ENCODE measurements around the gene TUBE1.

The TUBE1 gene

GRCh38 chr6:112037783-112038216 lies 49.5 kb downstream of the TUBE1 start:
- H3K9me3 Mint-ChIP-seq = no peaks in the 10 kb centered on the region
- H3K27ac Mint-ChIP-seq = no peak overlapping the region
- peaks cover 10% of the 10 kb centered on the region for H3K4me1 Mint-ChIP-seq (ENCODE audit: low read depth)
- no peaks in the 10 kb centered on the region for H3K27me3 Mint-ChIP-seq
- H3K36me3 Mint-ChIP-seq (ENCODE audit: low read depth) = no peaks in the 10 kb centered on the region
- no peak overlapping the region for H3K4me3 Mint-ChIP-seq
- intact Hi-C loops (cut with micrococcal nuclease) = no loop called here

- Mint-ChIP-seq H3K9me3 (no peaks in the 10 kb centered on the region), H3K27ac (no peak overlapping the region), H3K4me3 (no peak overlapping the region), H3K4me1 (ENCODE audit: low read depth) (peaks cover 4% of the 10 kb centered on the region), H3K36me3 (ENCODE audit: low read depth) (no peaks in the 10 kb centered on the region), H3K27me3 (peaks cover 4% of the 10 kb centered on the region)
- intact Hi-C loops (cut with micrococcal nuclease) = no loop called here
Measured at GRCh38 chr6:112036088-112036637, 51.1 kb downstream of the TUBE1 start.

- H3K27ac Mint-ChIP-seq = no peak overlapping the region
Measured at GRCh38 chr6:112034616-112034995, 52.7 kb downstream of the TUBE1 start.

GRCh38 chr6:112033791-112034615 lies 53.3 kb downstream of the TUBE1 start:
- no peak overlapping the region for H3K27ac Mint-ChIP-seq
- H3K4me3 Mint-ChIP-seq = no peak overlapping the region
- intact Hi-C loops (cut with micrococcal nuclease) = no loop called here
- H3K36me3 Mint-ChIP-seq (ENCODE audit: low read depth) = no peaks in the 10 kb centered on the region
- no peaks in the 10 kb centered on the region for H3K4me1 Mint-ChIP-seq (ENCODE audit: low read depth)
- H3K9me3 Mint-ChIP-seq = no peaks in the 10 kb centered on the region
- H3K27me3 Mint-ChIP-seq = peaks cover 9% of the 10 kb centered on the region

More at GRCh38 chr6:112034616-112034995, 52.7 kb downstream of the TUBE1 start:
- no peaks in the 10 kb centered on the region for H3K9me3 Mint-ChIP-seq
- intact Hi-C loops (cut with micrococcal nuclease) = no loop called here
- H3K27me3 Mint-ChIP-seq = peaks cover 9% of the 10 kb centered on the region
- H3K4me3 Mint-ChIP-seq = no peak overlapping the region
- H3K36me3 Mint-ChIP-seq (ENCODE audit: low read depth) = no peaks in the 10 kb centered on the region
- H3K4me1 Mint-ChIP-seq (ENCODE audit: low read depth) = no peaks in the 10 kb centered on the region

- no peak overlapping the region for H3K27ac Mint-ChIP-seq
- H3K36me3 Mint-ChIP-seq (ENCODE audit: low read depth) = no peaks in the 10 kb centered on the region
- H3K4me3 Mint-ChIP-seq = no peak overlapping the region
- H3K4me1 Mint-ChIP-seq (ENCODE audit: low read depth) = no peaks in the 10 kb centered on the region
- no peaks in the 10 kb centered on the region for H3K9me3 Mint-ChIP-seq
- intact Hi-C loops (cut with micrococcal nuclease) = no loop called here
- peaks cover 9% of the 10 kb centered on the region for H3K27me3 Mint-ChIP-seq
Measured at GRCh38 chr6:112032728-112033127, 54.6 kb downstream of the TUBE1 start.

GRCh38 chr6:112031960-112032359 lies 55.3 kb downstream of the TUBE1 start:
- Mint-ChIP-seq H3K4me3 (no peak overlapping the region), H3K36me3 (ENCODE audit: low read depth) (no peaks in the 10 kb centered on the region), H3K27me3 (peaks cover 9% of the 10 kb centered on the region), H3K4me1 (ENCODE audit: low read depth) (no peaks in the 10 kb centered on the region), H3K27ac (no peak overlapping the region), H3K9me3 (no peaks in the 10 kb centered on the region)
- intact Hi-C loops (cut with micrococcal nuclease) = no loop called here

- Mint-ChIP-seq H3K4me1 (ENCODE audit: low read depth) (no peaks in the 10 kb centered on the region), H3K9me3 (no peaks in the 10 kb centered on the region), H3K27ac (no peak overlapping the region), H3K36me3 (ENCODE audit: low read depth) (no peaks in the 10 kb centered on the region), H3K27me3 (peaks cover 9% of the 10 kb centered on the region), H3K4me3 (no peak overlapping the region)
- intact Hi-C loops (cut with micrococcal nuclease) = no loop called here
Measured at GRCh38 chr6:112030961-112031660, 56.2 kb downstream of the TUBE1 start.

GRCh38 chr6:112030206-112030960 lies 56.9 kb downstream of the TUBE1 start:
- Mint-ChIP-seq H3K36me3 (ENCODE audit: low read depth) (no peaks in the 10 kb centered on the region), H3K27ac (no peak overlapping the region), H3K27me3 (peaks cover 9% of the 10 kb centered on the region), H3K4me3 (no peak overlapping the region), H3K9me3 (no peaks in the 10 kb centered on the region), H3K4me1 (ENCODE audit: low read depth) (no peaks in the 10 kb centered on the region)
- intact Hi-C loops (cut with micrococcal nuclease) = no loop called here

- Mint-ChIP-seq H3K9me3 (no peaks in the 10 kb centered on the region), H3K36me3 (ENCODE audit: low read depth) (no peaks in the 10 kb centered on the region), H3K27me3 (peaks cover 9% of the 10 kb centered on the region), H3K4me3 (no peak overlapping the region), H3K4me1 (ENCODE audit: low read depth) (no peaks in the 10 kb centered on the region), H3K27ac (no peak overlapping the region)
- intact Hi-C loops (cut with micrococcal nuclease) = loop anchor here (1.0 kb wide), 1 partner anchor 319 kb away; no protein-coding TSS in a partner anchor
Measured at GRCh38 chr6:112029045-112029822, 58.0 kb downstream of the TUBE1 start.

- H3K36me3 Mint-ChIP-seq (ENCODE audit: low read depth) = no peaks in the 10 kb centered on the region
- H3K4me1 Mint-ChIP-seq (ENCODE audit: low read depth) = no peaks in the 10 kb centered on the region
- intact Hi-C loops (cut with micrococcal nuclease) = no loop called here
- no peaks in the 10 kb centered on the region for H3K9me3 Mint-ChIP-seq
- H3K27ac Mint-ChIP-seq = no peak overlapping the region
- no peak overlapping the region for H3K4me3 Mint-ChIP-seq
- peaks cover 9% of the 10 kb centered on the region for H3K27me3 Mint-ChIP-seq
Measured at GRCh38 chr6:112027942-112028674, 59.2 kb downstream of the TUBE1 start.

- no peaks in the 10 kb centered on the region for H3K4me1 Mint-ChIP-seq (ENCODE audit: low read depth)
- H3K9me3 Mint-ChIP-seq = no peaks in the 10 kb centered on the region
Measured at GRCh38 chr6:112026933-112027332, 60.3 kb downstream of the TUBE1 start.

GRCh38 chr6:112024464-112024863 lies 62.8 kb downstream of the TUBE1 start:
- Mint-ChIP-seq H3K9me3 (no peaks in the 10 kb centered on the region), H3K4me1 (ENCODE audit: low read depth) (no peaks in the 10 kb centered on the region), H3K27me3 (no peaks in the 10 kb centered on the region), H3K27ac (no peak overlapping the region), H3K36me3 (ENCODE audit: low read depth) (no peaks in the 10 kb centered on the region), H3K4me3 (no peak overlapping the region)
- intact Hi-C loops (cut with micrococcal nuclease) = no loop called here

More at GRCh38 chr6:112026933-112027332, 60.3 kb downstream of the TUBE1 start:
- no peaks in the 10 kb centered on the region for H3K36me3 Mint-ChIP-seq (ENCODE audit: low read depth)
- H3K4me3 Mint-ChIP-seq = no peak overlapping the region
- H3K27ac Mint-ChIP-seq = no peak overlapping the region
- intact Hi-C loops (cut with micrococcal nuclease) = no loop called here
- H3K27me3 Mint-ChIP-seq = peaks cover 5% of the 10 kb centered on the region

GRCh38 chr6:112022749-112023148 lies 64.5 kb downstream of the TUBE1 start:
- intact Hi-C loops (cut with micrococcal nuclease) = no loop called here
- no peak overlapping the region for H3K27ac Mint-ChIP-seq
- no peaks in the 10 kb centered on the region for H3K9me3 Mint-ChIP-seq
- H3K36me3 Mint-ChIP-seq (ENCODE audit: low read depth) = no peaks in the 10 kb centered on the region
- H3K4me3 Mint-ChIP-seq = no peak overlapping the region
- H3K27me3 Mint-ChIP-seq = no peaks in the 10 kb centered on the region
- H3K4me1 Mint-ChIP-seq (ENCODE audit: low read depth) = no peaks in the 10 kb centered on the region
